B cell (primary cell): ENCODE results near the gene TMOD1. TPM values are rescaled to one million over a fixed set of nuclear protein-coding genes. Genes with fewer than 3 reads are reported as not detected.

Experiments used
- ATAC-seq: fragments of 200-7000 bp; cut with Tn5 transposase; one replicate; pipeline ENCODE4 v1.10.0; 2021; ENCODE audit warnings: low read depth, mild to moderate bottlenecking, moderate number of reproducible peaks, moderate library complexity
- CTCF ChIA-PET: fragments of 350-600 bp; sonication (Branson Sonifier 250); formaldehyde crosslinking; loops from one replicate; lab custom pipeline; 2021; ENCODE audit warnings: antibody characterized with exemption, inconsistent platforms; lab: Charles Lee
- POLR2A ChIA-PET: fragments of 350-600 bp; sonication (Branson Sonifier 250); formaldehyde crosslinking; loops from one replicate; lab custom pipeline; 2021; ENCODE audit warnings: antibody characterized with exemption; lab: Charles Lee
- DNase-seq: peaks from one replicate; pipeline ENCODE4 v3.0.0; 2013
- H2AFZ ChIP-seq: 2 replicates; pipeline ENCODE4 v1.6.1; 2012; ENCODE audit warnings: mild to moderate bottlenecking, low read depth, low read length; ENCODE audit not compliant: insufficient read depth, poor library complexity, severe bottlenecking
- H3K27ac ChIP-seq, 2 donors: 1 replicate in 1 of 2; 2 replicates in 1 of 2; pipeline ENCODE4 v1.5.1; 2012 to 2013; ENCODE audit warnings: low read length in 2 of 2, mild to moderate bottlenecking in 2 of 2, moderate library complexity in 1 of 2
- H3K27me3 ChIP-seq, 4 experiments: fragments of 200-600 bp in 1 of 4; sonication (generic) in 1 of 4; replicated peaks in 1 of 4; 1 replicate in 2 of 4; 2 replicates in 2 of 4; pipeline versions ENCODE4 v1.6.1 to v1.7.0; 2013 to 2016; ENCODE audit warnings: low read length in 3 of 4, mild to moderate bottlenecking in 2 of 4, mixed read lengths in 1 of 4, moderate library complexity in 1 of 4; ENCODE audit not compliant: insufficient read depth in 4 of 4, control insufficient read depth in 3 of 4; ENCODE audit errors: control extremely low read depth in 1 of 4
- H3K36me3 ChIP-seq, 2 experiments: replicated peaks in 1 of 2; 1 replicate in 1 of 2; 2 replicates in 1 of 2; pipeline versions ENCODE4 v1.6.1 to v1.7.1; 2013; ENCODE audit warnings: low read length in 1 of 2; ENCODE audit not compliant: insufficient read depth in 2 of 2, control insufficient read depth in 1 of 2; ENCODE audit errors: control extremely low read depth in 1 of 2, extremely low read depth in 1 of 2
- H3K4me1 ChIP-seq, 2 donors: fragments of 200-600 bp in 1 of 2; sonication (generic) in 1 of 2; 1 replicate in 1 of 2; 2 replicates in 1 of 2; pipeline versions ENCODE4 v1.5.1 to v1.6.1; 2013 to 2017; ENCODE audit warnings: low read length in 2 of 2; ENCODE audit not compliant: control insufficient read depth in 2 of 2, insufficient read depth in 2 of 2
- H3K4me2 ChIP-seq: replicated peaks from 2 replicates; pipeline ENCODE3; 2012; ENCODE audit warnings: mild to moderate bottlenecking, low read depth, low read length; ENCODE audit not compliant: poor library complexity, severe bottlenecking
- H3K4me3 ChIP-seq, 5 experiments: fragments of 200-600 bp in 1 of 5; sonication (generic) in 1 of 5; 1 replicate in 3 of 5; 2 replicates in 2 of 5; pipeline versions ENCODE4 v1.5.1 to v1.7.0; 2011 to 2016; ENCODE audit warnings: low read length in 4 of 5, mild to moderate bottlenecking in 4 of 5, low read depth in 2 of 5, control low read depth in 1 of 5, moderate library complexity in 1 of 5; ENCODE audit not compliant: insufficient read depth in 1 of 5; ENCODE audit errors: control extremely low read depth in 1 of 5, extremely low read depth in 1 of 5
- H3K79me2 ChIP-seq: fragments of 200-600 bp; sonication (generic); one replicate; pipeline ENCODE4 v1.6.0; 2016; ENCODE audit warnings: low read length; ENCODE audit not compliant: control insufficient read depth, insufficient read depth
- H3K9ac ChIP-seq: fragments of 200-600 bp; sonication (generic); 2 replicates; pipeline ENCODE4 v1.6.1; 2017; ENCODE audit warnings: mild to moderate bottlenecking, low read length, moderate library complexity
- H3K9me3 ChIP-seq, 3 donors: one replicate each; pipeline versions ENCODE4 v1.6.1 to v1.7.1; 2013; ENCODE audit warnings: low read length in 2 of 3; ENCODE audit not compliant: control insufficient read depth in 2 of 3, insufficient read depth in 1 of 3; ENCODE audit errors: control extremely low read depth in 1 of 3
- H4K20me1 ChIP-seq: 2 replicates; pipeline ENCODE4 v1.6.0; 2012; ENCODE audit warnings: mild to moderate bottlenecking, low read length; ENCODE audit not compliant: insufficient read depth, control insufficient read depth, poor library complexity, severe bottlenecking
- H3K27ac Mint-ChIP-seq: one replicate; pipeline ENCODE4 v1.8.0; 2021; ENCODE audit warnings: mixed read lengths
- H3K27me3 Mint-ChIP-seq: one replicate; pipeline ENCODE4 v1.8.0; 2021; ENCODE audit warnings: mixed read lengths
- H3K4me1 Mint-ChIP-seq: one replicate; pipeline ENCODE4 v1.8.0; 2021; ENCODE audit warnings: mixed read lengths
- H3K4me3 Mint-ChIP-seq: one replicate; pipeline ENCODE4 v1.8.0; 2021; ENCODE audit warnings: mixed read lengths
- H3K9me3 Mint-ChIP-seq: one replicate; pipeline ENCODE4 v1.8.0; 2022; ENCODE audit warnings: mixed read lengths; ENCODE audit not compliant: insufficient read depth
- EZH2 ChIP-seq: IDR thresholded peaks from 2 replicates; pipeline ENCODE4 v1.6.1; 2012; ENCODE audit warnings: borderline replicate concordance, low read depth, mild to moderate bottlenecking, moderate library complexity, low read length; ENCODE audit not compliant: insufficient read depth, poor library complexity, severe bottlenecking
- WGBS: methylation state at CpG from one replicate; pipeline ENCODE4 v1.1.5; 2013; ENCODE audit warnings: missing lambda C conversion rate; ENCODE audit not compliant: insufficient coverage; 5-methylcytosine and 5-hydroxymethylcytosine counted together
- intact Hi-C: fragments of 100-400 bp; cut with micrococcal nuclease; formaldehyde crosslinking; loops from one replicate; pipeline ENCODE4 v1.10.0; 2022
- polyA plus RNA-seq: library from polyadenylated mRNA; depleted of rRNA; stranded (reverse); fragments of >200 nt; gene quantifications from 2 replicates; pipeline ENCODE4 v1.2.3, GENCODE V29; 2012
- total RNA-seq, 2 donors: library from RNA; stranded (reverse); fragments of 120-200 nt in 1 of 2; gene quantifications; 1 replicate in 1 of 2; 2 replicates in 1 of 2; pipeline versions ENCODE4 v1.2.3 to v1.2.4, GENCODE V29; 2013 to 2022
- TF ChIP-seq, protein P1 (sequence below): fragments of 200-600 bp; IDR thresholded peaks from one replicate; pipeline ENCODE4 v1.8.0; 2022; ENCODE audit warnings: antibody characterized with exemption, mild to moderate bottlenecking

TMOD1 gene
- total and polyA plus RNA-seq, 2 donors (not counting 1 experiment from before 2014, with no cell fraction given), result 0.30 to 2.5 TPM

GRCh38 chr9:97510797-97511654 is 9.6 kb downstream of the TMOD1 start:
- Histone ChIP-seq H3K27me3 (peaks cover 0 to 3% (median 0%) of the 10 kb centered on the region in 4 experiments), H3K4me1 (no peaks in the 10 kb centered on the region), H3K36me3 (no peaks in the 10 kb centered on the region), H3K9me3 (no peaks in the 10 kb centered on the region), H3K4me2 (no peak overlapping the region), H3K79me2 (no peaks in the 10 kb centered on the region), H3K9ac (no peak overlapping the region), H3K27ac (no peak overlapping the region), H2AFZ (no peak overlapping the region), H4K20me1 (no peaks in the 10 kb centered on the region), H3K4me3 (no peak overlapping the region)
- DNase-seq, result peak; percentile 9
- Mint-ChIP-seq H3K4me3 (peak overlapping the region; percentile 3), H3K4me1 (peaks cover 11% of the 10 kb centered on the region), H3K27ac (peak overlapping the region; percentile 56), H3K27me3 (peaks cover 10% of the 10 kb centered on the region), H3K9me3 (no peaks in the 10 kb centered on the region)
- peak; percentile 61 for ATAC-seq
- POLR2A ChIA-PET, result interaction anchor here (0.5 to 0.6 kb wide), 2 partner anchors 12 to 20 kb away, joined by 5 to 10 read pairs; no protein-coding TSS in a partner anchor
- TF ChIP-seq, protein P1, sequence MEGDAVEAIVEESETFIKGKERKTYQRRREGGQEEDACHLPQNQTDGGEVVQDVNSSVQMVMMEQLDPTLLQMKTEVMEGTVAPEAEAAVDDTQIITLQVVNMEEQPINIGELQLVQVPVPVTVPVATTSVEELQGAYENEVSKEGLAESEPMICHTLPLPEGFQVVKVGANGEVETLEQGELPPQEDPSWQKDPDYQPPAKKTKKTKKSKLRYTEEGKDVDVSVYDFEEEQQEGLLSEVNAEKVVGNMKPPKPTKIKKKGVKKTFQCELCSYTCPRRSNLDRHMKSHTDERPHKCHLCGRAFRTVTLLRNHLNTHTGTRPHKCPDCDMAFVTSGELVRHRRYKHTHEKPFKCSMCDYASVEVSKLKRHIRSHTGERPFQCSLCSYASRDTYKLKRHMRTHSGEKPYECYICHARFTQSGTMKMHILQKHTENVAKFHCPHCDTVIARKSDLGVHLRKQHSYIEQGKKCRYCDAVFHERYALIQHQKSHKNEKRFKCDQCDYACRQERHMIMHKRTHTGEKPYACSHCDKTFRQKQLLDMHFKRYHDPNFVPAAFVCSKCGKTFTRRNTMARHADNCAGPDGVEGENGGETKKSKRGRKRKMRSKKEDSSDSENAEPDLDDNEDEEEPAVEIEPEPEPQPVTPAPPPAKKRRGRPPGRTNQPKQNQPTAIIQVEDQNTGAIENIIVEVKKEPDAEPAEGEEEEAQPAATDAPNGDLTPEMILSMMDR, result no peak
- no peak for TF ChIP-seq EZH2
- intact Hi-C loops, result no loop called here
- WGBS, result 63% methylated on average over 5 of the region's 10 CpGs
- CTCF ChIA-PET, result no interaction called here
